ENCODE data around the gene THEM5.

THEM5 gene

GRCh38 chr1:151852733-151853132, 779 bp downstream of the THEM5 start:
- no peaks in the 10 kb centered on the region for H4K20me1 ChIP-seq (ENCODE audit: insufficient read depth, low read length)
- H3K27me3 ChIP-seq (replicated peaks; ENCODE audit: insufficient read depth, low read length) = no peaks in the 10 kb centered on the region
- H3K4me2 ChIP-seq (ENCODE audit: low read depth, low read length) = no peak overlapping the region
- no peaks in the 10 kb centered on the region for H3K9me3 ChIP-seq (replicated peaks; ENCODE audit: insufficient read depth, low read length)
- H3K79me2 ChIP-seq (ENCODE audit: low read length) = no peaks in the 10 kb centered on the region
- no peak for TF ChIP-seq EZH2 (optimal IDR thresholded peaks at IDR 0.05; ENCODE audit: low read depth, low read length)
- no peak for TF ChIP-seq CTCF (IDR thresholded peaks at IDR 0.05; ENCODE audit: low read length)
- TF ChIP-seq EZH2phosphoT487 (IDR thresholded peaks at IDR 0.05; ENCODE audit: low read length) = no peak
- DNase-seq = no peak
- no peaks in the 10 kb centered on the region for H3K4me1 ChIP-seq (ENCODE audit: low read length)
- H2AFZ ChIP-seq (ENCODE audit: low read length) = no peak overlapping the region
- H3K4me3 ChIP-seq (ENCODE audit: low read length) = no peak overlapping the region
- no peak overlapping the region for H3K9ac ChIP-seq (ENCODE audit: low read length)
- H3K9me2 ChIP-seq (replicated peaks; ENCODE audit: insufficient read depth, low read length) = no peaks in the 10 kb centered on the region
- no peaks in the 10 kb centered on the region for H3K36me3 ChIP-seq (replicated peaks; ENCODE audit: insufficient read depth, low read length)
- H3F3A ChIP-seq (ENCODE audit: insufficient read depth, low read length) = no peaks in the 10 kb centered on the region
- H3K27ac ChIP-seq (ENCODE audit: low read length) = no peak overlapping the region

DNA sequence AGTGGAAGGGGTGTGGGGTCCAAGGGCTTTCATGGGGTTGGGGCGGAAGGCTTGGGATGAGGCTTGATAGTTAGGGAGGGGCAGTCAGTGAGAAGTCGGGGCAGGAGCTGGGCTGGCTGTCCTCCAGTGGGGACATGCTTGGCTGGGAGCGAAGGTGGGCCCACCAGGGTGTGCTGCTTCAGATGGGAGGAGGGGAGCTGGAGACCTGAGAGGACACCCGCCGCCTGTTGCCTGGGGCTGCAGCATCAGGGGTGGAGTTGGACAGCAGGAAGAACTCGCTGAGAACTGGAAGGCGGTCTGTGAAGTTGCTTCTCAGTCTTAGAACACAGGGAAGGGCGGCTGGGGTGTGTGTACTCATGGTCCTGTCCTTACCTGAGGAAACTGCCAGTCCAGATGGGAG, 1.6 kb downstream of the THEM5 start:
- Histone ChIP-seq H3F3A (ENCODE audit: insufficient read depth, low read length) (no peaks in the 10 kb centered on the region), H3K4me2 (ENCODE audit: low read depth, low read length) (no peak overlapping the region), H3K4me3 (ENCODE audit: low read length) (no peak overlapping the region), H3K9me3 (replicated peaks; ENCODE audit: insufficient read depth, low read length) (no peaks in the 10 kb centered on the region), H3K27ac (ENCODE audit: low read length) (no peak overlapping the region), H3K36me3 (replicated peaks; ENCODE audit: insufficient read depth, low read length) (no peaks in the 10 kb centered on the region), H3K9me2 (replicated peaks; ENCODE audit: insufficient read depth, low read length) (no peaks in the 10 kb centered on the region), H2AFZ (ENCODE audit: low read length) (no peak overlapping the region), H3K27me3 (replicated peaks; ENCODE audit: insufficient read depth, low read length) (no peaks in the 10 kb centered on the region), H3K9ac (ENCODE audit: low read length) (no peak overlapping the region), H3K79me2 (ENCODE audit: low read length) (no peaks in the 10 kb centered on the region), H4K20me1 (ENCODE audit: insufficient read depth, low read length) (no peaks in the 10 kb centered on the region), H3K4me1 (ENCODE audit: low read length) (peaks cover 1% of the 10 kb centered on the region)
- TF ChIP-seq EZH2 (optimal IDR thresholded peaks at IDR 0.05; ENCODE audit: low read depth, low read length) = no peak
- no peak for TF ChIP-seq CTCF (IDR thresholded peaks at IDR 0.05; ENCODE audit: low read length)
- no peak for TF ChIP-seq EZH2phosphoT487 (IDR thresholded peaks at IDR 0.05; ENCODE audit: low read length)
- no peak for DNase-seq

GRCh38 chr1:151849871-151850270, 3.6 kb downstream of the THEM5 start:
- H3K4me2 ChIP-seq (ENCODE audit: low read depth, low read length) = no peak overlapping the region
- no peaks in the 10 kb centered on the region for H3K9me3 ChIP-seq (replicated peaks; ENCODE audit: insufficient read depth, low read length)

More at GRCh38 chr1:151849871-151850270, 3.6 kb downstream of the THEM5 start:
- no peaks in the 10 kb centered on the region for H3K9me2 ChIP-seq (replicated peaks; ENCODE audit: insufficient read depth, low read length)
- no peak overlapping the region for H2AFZ ChIP-seq (ENCODE audit: low read length)
- H3K27ac ChIP-seq (ENCODE audit: low read length) = no peak overlapping the region
- H3K9ac ChIP-seq (ENCODE audit: low read length) = no peak overlapping the region
- no peaks in the 10 kb centered on the region for H3K27me3 ChIP-seq (replicated peaks; ENCODE audit: insufficient read depth, low read length)
- TF ChIP-seq CTCF (IDR thresholded peaks at IDR 0.05; ENCODE audit: low read length) (no peak), EZH2 (optimal IDR thresholded peaks at IDR 0.05; ENCODE audit: low read depth, low read length) (no peak)
- no peak overlapping the region for H3K4me3 ChIP-seq (ENCODE audit: low read length)
- H3K79me2 ChIP-seq (ENCODE audit: low read length) = no peaks in the 10 kb centered on the region
- H3K4me1 ChIP-seq (ENCODE audit: low read length) = peaks cover 11% of the 10 kb centered on the region
- H3K36me3 ChIP-seq (replicated peaks; ENCODE audit: insufficient read depth, low read length) = no peaks in the 10 kb centered on the region
- no peaks in the 10 kb centered on the region for H4K20me1 ChIP-seq (ENCODE audit: insufficient read depth, low read length)
- no peaks in the 10 kb centered on the region for H3F3A ChIP-seq (ENCODE audit: insufficient read depth, low read length)
- no peak for DNase-seq

Data from MM.1S (cell line).